ENCODE measurements around the gene SERAC1. TPM values are rescaled to one million over a fixed set of nuclear protein-coding genes. Genes with fewer than 3 reads are reported as not detected.

Gene SERAC1
- total and polyA plus RNA-seq, 2 donors (not counting 1 experiment from before 2014, with no cell fraction given), result 1.9 to 5.8 TPM

DNA sequence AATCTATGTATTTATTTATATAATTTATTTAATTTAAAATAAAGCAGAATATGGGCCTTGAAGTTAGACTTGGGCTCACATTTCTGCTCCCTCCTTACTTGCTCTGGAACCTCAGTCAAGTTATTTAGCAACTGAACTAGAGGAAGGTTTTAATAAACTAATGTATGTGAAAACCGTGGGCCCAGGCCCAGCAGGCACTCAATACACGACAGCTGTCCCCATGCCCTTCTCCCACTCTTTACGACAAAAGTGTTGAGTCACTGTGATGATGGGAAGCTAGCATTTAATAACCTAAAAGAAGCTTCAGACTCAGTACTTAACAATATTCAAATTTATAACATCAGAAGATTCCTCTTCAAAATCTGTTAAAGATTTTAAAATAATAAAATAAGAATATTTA is 46.7 kb downstream of the SERAC1 start:
- ATAC-seq (ENCODE audit: low read depth) (no peak), DNase-seq (no peak)
- Mint-ChIP-seq H3K27ac (no peak overlapping the region), H3K27me3 (no peaks in the 10 kb centered on the region), H3K9me3 (ENCODE audit: insufficient read depth) (no peaks in the 10 kb centered on the region), H3K4me1 (no peaks in the 10 kb centered on the region), H3K4me3 (no peak overlapping the region)
- ChIA-PET CTCF (interaction anchor here (1.5 kb wide), 1 partner anchor 12 kb away, joined by 5 read pairs; no protein-coding TSS in a partner anchor), POLR2A (no interaction called here)
- Histone ChIP-seq H3K27ac (ENCODE audit: low read length in 2 of 2) (no peak overlapping the region), H3K4me3 (ENCODE audit: control extremely low read depth in 1 of 5, extremely low read depth in 1 of 5, insufficient read depth in 1 of 5, low read depth in 2 of 5, low read length in 4 of 5) (no peak overlapping the region), H3K4me1 (ENCODE audit: control insufficient read depth in 2 of 2, insufficient read depth in 2 of 2, low read length in 2 of 2) (no peaks in the 10 kb centered on the region), H4K20me1 (ENCODE audit: control insufficient read depth, insufficient read depth, low read length, poor library complexity, severe bottlenecking) (no peaks in the 10 kb centered on the region), H3K9ac (ENCODE audit: low read length) (no peak overlapping the region), H3K4me2 (replicated peaks; ENCODE audit: low read depth, low read length, poor library complexity, severe bottlenecking) (no peak overlapping the region), H3K9me3 (ENCODE audit: control extremely low read depth in 1 of 3, control insufficient read depth in 2 of 3, insufficient read depth in 1 of 3, low read length in 2 of 3) (no peaks in the 10 kb centered on the region), H3K27me3 (replicated peaks in 1 of 4; ENCODE audit: control extremely low read depth in 1 of 4, control insufficient read depth in 3 of 4, insufficient read depth in 4 of 4, low read length in 3 of 4) (no peaks in the 10 kb centered on the region), H3K79me2 (ENCODE audit: control insufficient read depth, insufficient read depth, low read length) (no peaks in the 10 kb centered on the region), H2AFZ (ENCODE audit: insufficient read depth, low read depth, low read length, poor library complexity, severe bottlenecking) (no peak overlapping the region), H3K36me3 (replicated peaks in 1 of 2; ENCODE audit: control extremely low read depth in 1 of 2, control insufficient read depth in 1 of 2, extremely low read depth in 1 of 2, insufficient read depth in 2 of 2, low read length in 1 of 2) (no peaks in the 10 kb centered on the region)
- intact Hi-C loops (cut with micrococcal nuclease), result no loop called here
- WGBS (ENCODE audit: insufficient coverage), result 80% methylated on average over 1 of the region's 3 CpGs
- TF ChIP-seq, protein P1, sequence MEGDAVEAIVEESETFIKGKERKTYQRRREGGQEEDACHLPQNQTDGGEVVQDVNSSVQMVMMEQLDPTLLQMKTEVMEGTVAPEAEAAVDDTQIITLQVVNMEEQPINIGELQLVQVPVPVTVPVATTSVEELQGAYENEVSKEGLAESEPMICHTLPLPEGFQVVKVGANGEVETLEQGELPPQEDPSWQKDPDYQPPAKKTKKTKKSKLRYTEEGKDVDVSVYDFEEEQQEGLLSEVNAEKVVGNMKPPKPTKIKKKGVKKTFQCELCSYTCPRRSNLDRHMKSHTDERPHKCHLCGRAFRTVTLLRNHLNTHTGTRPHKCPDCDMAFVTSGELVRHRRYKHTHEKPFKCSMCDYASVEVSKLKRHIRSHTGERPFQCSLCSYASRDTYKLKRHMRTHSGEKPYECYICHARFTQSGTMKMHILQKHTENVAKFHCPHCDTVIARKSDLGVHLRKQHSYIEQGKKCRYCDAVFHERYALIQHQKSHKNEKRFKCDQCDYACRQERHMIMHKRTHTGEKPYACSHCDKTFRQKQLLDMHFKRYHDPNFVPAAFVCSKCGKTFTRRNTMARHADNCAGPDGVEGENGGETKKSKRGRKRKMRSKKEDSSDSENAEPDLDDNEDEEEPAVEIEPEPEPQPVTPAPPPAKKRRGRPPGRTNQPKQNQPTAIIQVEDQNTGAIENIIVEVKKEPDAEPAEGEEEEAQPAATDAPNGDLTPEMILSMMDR (IDR thresholded peaks at IDR 0.05), result no peak
- no peak for TF ChIP-seq EZH2 (IDR thresholded peaks at IDR 0.05; ENCODE audit: borderline replicate concordance, insufficient read depth, low read depth, low read length, poor library complexity, severe bottlenecking)

DNA sequence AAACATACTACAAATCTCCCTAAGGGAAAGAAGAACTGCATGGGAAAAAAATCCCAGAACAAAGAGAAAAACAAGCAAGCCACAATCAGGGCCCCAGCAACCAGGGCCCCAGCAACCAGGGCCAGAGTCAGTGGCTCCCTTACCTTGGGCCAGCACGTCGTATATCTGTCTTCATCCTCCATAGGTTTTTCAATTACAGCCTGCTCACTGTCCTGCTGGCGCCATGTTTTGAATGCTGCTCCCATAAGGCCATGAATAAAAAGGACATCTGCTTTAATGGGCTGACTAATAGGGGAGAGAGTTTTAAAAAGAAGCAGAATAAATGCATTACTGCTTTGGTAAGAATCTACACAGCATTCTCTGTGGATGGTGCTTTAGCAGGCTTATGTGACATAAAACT is 49.2 kb downstream of the SERAC1 start:
- Histone ChIP-seq H3K27me3 (replicated peaks in 1 of 4; ENCODE audit: control extremely low read depth in 1 of 4, control insufficient read depth in 3 of 4, insufficient read depth in 4 of 4, low read length in 3 of 4) (no peaks in the 10 kb centered on the region), H3K4me1 (ENCODE audit: control insufficient read depth in 2 of 2, insufficient read depth in 2 of 2, low read length in 2 of 2) (no peaks in the 10 kb centered on the region), H3K9me3 (ENCODE audit: control extremely low read depth in 1 of 3, control insufficient read depth in 2 of 3, insufficient read depth in 1 of 3, low read length in 2 of 3) (no peaks in the 10 kb centered on the region), H2AFZ (ENCODE audit: insufficient read depth, low read depth, low read length, poor library complexity, severe bottlenecking) (no peak overlapping the region), H3K79me2 (ENCODE audit: control insufficient read depth, insufficient read depth, low read length) (no peaks in the 10 kb centered on the region), H3K4me2 (replicated peaks; ENCODE audit: low read depth, low read length, poor library complexity, severe bottlenecking) (no peak overlapping the region), H3K4me3 (ENCODE audit: control extremely low read depth in 1 of 5, extremely low read depth in 1 of 5, insufficient read depth in 1 of 5, low read depth in 2 of 5, low read length in 4 of 5) (no peak overlapping the region), H3K36me3 (replicated peaks in 1 of 2; ENCODE audit: control extremely low read depth in 1 of 2, control insufficient read depth in 1 of 2, extremely low read depth in 1 of 2, insufficient read depth in 2 of 2, low read length in 1 of 2) (no peaks in the 10 kb centered on the region), H3K27ac (ENCODE audit: low read length in 2 of 2) (no peak overlapping the region), H3K9ac (ENCODE audit: low read length) (no peak overlapping the region), H4K20me1 (ENCODE audit: control insufficient read depth, insufficient read depth, low read length, poor library complexity, severe bottlenecking) (no peaks in the 10 kb centered on the region)
- H3K9me3 Mint-ChIP-seq (ENCODE audit: insufficient read depth), result no peaks in the 10 kb centered on the region
- TF ChIP-seq, protein P1 (IDR thresholded peaks at IDR 0.05), result no peak
- TF ChIP-seq EZH2 (IDR thresholded peaks at IDR 0.05; ENCODE audit: borderline replicate concordance, insufficient read depth, low read depth, low read length, poor library complexity, severe bottlenecking), result no peak
- intact Hi-C loops (cut with micrococcal nuclease), result no loop called here
- DNase-seq (no peak), ATAC-seq (ENCODE audit: low read depth) (no peak)
- H3K27me3 Mint-ChIP-seq, result no peaks in the 10 kb centered on the region
- WGBS (ENCODE audit: insufficient coverage), result 100% methylated on average over 2 of the region's 3 CpGs
- ChIA-PET POLR2A (no interaction called here), CTCF (no interaction called here)
- H3K4me3 Mint-ChIP-seq, result no peak overlapping the region
- H3K27ac Mint-ChIP-seq, result no peak overlapping the region
- no peaks in the 10 kb centered on the region for H3K4me1 Mint-ChIP-seq

Data from B cell (primary cell).